ENCODE results near the gene CNTNAP2.
"Not testable (repeated sequence)": the region's sequence is repeated elsewhere in the genome, so short reads cannot be mapped to it uniquely, and the experiment has no call there.

Gene CNTNAP2

DNA sequence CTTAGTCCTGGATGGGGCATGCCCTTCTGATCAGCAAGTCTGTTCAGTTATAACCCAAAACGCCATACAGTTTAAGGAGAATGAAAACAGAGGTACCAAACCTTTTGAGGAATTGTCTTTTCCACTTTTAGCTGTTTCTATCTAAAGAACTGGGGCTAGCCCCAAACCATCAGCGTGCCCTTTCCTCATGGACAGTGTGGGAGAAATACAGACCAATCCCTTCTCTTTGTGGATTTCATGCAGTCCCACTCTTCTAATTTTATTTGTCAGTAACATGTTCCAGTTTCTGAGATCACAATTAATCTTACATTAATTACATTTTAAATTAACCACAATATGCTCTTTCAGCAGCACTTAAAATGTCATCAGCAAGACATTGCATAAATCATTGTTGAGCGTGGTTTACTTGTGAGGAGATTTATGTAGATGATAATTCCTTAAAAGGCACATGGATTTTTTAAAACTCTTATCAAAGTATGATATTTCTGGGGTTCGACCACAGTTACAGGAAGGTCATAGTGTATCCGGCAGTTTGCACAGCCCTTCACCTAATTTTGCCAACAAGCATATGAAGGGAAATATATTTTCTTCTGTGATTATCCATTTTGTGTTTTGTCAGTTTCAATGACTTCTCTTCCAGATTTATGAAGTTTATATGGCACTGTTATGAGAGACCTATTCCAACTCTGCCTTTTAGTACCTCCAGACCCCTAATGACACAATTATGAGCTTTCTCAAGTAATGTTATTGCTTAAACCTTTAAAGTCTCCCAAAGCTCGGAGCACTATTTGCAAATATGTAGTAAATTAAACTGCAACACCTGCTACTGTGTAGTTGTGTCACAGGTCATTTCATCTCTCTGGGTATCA lies 1605.6 kb downstream of the CNTNAP2 start:
- DNase-seq, result no peak

DNA sequence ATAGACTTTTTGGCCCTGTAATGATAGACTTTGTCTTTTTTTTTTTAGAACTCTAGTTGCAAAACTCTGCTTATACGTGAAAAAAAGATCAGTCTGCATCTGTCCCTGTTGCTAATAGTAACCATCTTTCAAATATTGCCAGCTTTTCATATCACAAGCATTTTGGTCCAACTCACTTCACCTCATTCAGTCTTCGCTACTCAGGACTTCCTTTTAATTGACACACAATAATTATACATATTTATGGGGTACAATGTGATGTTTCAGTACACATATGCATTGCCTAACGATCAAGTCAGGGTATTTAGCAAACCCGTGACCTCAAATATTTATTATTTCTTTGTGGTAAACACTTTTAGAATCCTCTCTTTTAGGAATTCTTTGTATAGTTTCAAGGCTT lies 1606.9 kb downstream of the CNTNAP2 start:
- DNase-seq, result no peak

GRCh38 chr7:147731311-147731710 lies 1614.7 kb downstream of the CNTNAP2 start:
- DNase-seq, result no peak

DNA sequence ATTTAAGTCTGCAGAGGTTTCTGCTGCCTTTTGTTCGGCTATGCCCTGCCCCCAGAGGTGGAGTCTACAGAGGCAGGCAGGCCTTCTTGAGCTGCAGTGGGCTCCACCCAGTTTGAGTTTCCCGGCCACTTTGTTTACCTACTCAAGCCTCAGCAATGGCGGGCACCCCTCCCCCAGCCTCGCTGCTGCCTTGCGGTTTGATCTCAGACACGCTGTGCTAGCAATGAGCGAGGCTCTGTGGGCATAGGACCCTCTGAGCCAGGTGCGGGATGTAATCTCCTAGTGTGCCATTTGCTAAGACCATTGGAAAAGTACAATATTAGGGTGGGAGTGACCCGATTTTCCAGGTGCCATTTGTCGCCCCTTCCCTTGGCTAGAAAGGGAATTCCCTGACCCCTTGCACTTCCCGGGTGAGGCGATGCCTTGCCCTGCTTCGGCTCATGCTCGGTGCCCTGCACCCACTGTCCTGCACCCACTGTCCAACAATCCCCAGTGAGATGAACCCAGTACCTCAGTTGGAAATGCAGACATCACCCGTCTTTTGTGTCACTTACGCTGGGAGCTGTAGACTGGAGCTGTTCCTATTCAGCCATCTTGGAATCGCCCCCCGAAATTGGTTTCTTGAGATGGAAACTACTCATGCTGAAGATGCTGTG lies 1621.1 kb downstream of the CNTNAP2 start:
- DNase-seq, result not testable (repeated sequence)

GRCh38 chr7:147742301-147742700 lies 1625.7 kb downstream of the CNTNAP2 start:
- no peak for DNase-seq

GRCh38 chr7:147756300-147756699 lies 1639.7 kb downstream of the CNTNAP2 start:
- DNase-seq, result no peak

- DNase-seq, result no peak
Observed at GRCh38 chr7:147759327-147759943, 1642.8 kb downstream of the CNTNAP2 start.

DNA sequence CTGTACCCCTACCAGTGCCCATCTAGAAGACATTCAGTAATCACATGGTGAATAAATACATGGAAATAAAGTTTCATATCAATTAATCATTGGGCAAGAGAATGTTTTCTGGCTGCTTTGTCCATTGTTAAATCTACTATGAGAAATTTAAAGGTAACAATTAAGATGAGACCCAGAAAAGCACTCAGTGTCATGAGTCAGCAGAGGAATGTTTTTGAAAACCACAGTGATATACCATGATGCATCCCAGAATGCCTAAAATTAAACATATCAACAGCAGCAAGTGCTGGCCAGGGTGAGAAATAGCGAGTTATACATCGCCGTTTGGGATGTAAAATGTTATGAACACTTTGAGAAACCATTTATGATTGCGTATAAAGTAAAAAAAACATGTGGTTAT lies 1648.7 kb downstream of the CNTNAP2 start:
- no peak for DNase-seq

GRCh38 chr7:147771344-147771743 lies 1654.7 kb downstream of the CNTNAP2 start:
- no peak for DNase-seq

DNA sequence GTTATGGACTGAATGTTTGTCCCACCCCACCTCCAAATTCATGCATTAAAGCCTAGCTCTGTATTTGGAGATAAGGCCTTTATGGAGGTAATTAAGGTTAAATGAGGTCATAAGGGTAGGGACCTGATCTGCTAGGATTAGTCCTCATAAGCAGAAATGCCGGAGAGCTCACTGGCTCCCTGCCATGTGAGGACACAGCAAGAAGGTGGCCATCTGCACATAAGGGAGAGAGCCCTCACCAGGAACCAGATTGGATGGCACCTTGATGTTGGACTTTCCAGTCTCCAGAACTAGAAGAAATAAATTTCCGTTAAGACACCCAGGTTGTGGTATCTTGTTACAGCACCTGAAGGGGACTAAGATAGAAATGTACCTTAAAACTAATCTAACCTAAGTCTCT lies 1657.9 kb downstream of the CNTNAP2 start:
- DNase-seq, result no peak

DNA sequence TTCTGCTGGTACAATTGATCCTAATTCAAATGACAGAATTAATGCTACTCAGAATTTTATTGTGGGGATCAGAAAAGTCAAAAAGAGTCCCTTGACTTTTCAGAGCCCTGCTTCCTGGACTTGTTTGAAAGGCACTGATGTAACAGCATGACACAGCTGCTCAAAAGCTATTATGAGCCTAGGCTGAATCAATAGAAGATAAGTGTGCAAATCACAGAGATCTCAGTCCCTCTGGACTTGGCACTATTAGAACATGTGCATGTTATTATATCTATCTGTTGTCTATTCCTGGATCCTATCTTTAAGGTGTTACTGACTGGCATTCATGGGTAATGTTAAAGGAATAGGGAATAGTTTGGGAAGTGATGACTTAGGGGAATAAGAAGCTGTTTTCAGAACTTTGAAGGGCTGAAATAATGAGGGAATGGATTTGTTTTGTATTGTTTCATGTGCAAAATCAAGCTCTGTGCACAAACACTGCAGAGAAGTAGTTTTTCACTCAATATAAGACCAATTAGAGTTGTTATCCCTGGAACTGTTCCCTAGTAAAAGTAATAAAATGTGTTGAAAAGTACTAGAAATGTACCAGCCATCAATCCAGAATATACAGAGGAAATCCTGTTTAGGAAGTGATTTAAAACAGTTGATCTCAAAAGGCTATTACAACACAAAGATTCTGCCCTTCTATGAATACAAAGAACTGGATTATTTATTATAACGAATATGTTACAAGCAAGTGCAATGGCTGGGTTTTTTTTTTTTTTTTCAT lies 1659.1 kb downstream of the CNTNAP2 start:
- DNase-seq, result no peak

GRCh38 chr7:147777309-147777708 lies 1660.7 kb downstream of the CNTNAP2 start:
- no peak for DNase-seq

- DNase-seq, result no peak
Observed at GRCh38 chr7:147779949-147780348, 1663.3 kb downstream of the CNTNAP2 start.

DNA sequence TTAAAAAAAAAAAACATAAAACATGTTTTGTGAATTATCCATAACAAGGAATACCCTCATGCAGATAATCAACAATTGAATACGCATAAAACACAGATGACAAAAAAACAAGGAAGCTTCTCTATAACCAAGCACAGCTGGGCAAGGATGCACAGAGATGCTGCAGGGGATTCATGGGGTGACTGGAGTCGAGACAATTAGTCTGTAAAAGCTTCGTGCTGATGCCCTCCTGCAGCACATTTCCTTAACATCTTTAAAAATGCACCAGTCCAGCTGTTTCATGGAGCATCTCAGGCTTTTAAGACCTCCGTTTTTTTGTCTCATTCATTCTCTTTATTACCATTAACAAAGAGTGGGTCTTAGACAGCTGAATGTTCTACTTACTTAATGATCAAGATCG lies 1680.0 kb downstream of the CNTNAP2 start:
- no peak for DNase-seq

DNA sequence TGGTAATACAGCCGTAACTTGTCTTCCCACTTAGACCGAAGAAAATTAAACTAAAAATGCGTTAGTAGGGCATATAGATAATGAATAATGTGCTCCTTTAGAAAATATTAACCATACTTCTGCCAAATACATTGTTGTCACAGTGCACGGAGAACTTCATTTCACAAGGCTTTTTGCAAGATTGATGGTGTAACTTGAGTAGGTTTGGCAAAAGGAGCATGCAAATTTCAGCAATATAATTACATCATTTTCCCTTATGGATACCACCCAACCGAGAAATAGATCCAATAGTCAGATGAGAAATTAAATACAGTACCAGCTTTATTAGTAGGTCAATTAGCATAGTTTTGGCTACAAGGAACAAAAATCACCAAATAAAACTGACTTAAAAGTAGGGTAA lies 1681.4 kb downstream of the CNTNAP2 start:
- no peak for DNase-seq

- not testable (repeated sequence) for DNase-seq
Observed at GRCh38 chr7:147801762-147802161, 1685.2 kb downstream of the CNTNAP2 start.

DNA sequence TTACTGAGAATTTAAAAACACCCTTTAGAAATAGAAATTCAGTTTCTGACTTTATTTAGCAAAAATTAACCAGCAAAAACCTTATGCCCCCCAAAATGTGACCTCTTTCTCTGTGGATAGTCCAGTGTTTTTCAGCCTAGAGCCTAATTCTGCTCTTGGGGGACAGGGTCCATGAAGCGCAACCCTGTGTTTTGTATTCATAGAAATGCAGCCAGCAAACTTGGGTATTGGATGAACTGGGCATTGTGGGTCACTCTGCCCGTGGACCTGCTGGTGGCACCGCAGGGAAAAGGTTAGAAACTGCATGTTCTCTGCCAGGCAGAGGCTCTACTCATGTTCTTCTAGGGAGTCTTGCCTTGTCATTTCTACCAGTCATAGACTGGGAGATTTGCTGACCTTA lies 1686.5 kb downstream of the CNTNAP2 start:
- no peak for DNase-seq

- DNase-seq, result peak; percentile 35
Observed at GRCh38 chr7:147803606-147804005, 1687.0 kb downstream of the CNTNAP2 start.

GRCh38 chr7:147804032-147804431 lies 1687.4 kb downstream of the CNTNAP2 start:
- no peak for DNase-seq

GRCh38 chr7:147805996-147806576 lies 1689.5 kb downstream of the CNTNAP2 start:
- DNase-seq, result no peak

DNA sequence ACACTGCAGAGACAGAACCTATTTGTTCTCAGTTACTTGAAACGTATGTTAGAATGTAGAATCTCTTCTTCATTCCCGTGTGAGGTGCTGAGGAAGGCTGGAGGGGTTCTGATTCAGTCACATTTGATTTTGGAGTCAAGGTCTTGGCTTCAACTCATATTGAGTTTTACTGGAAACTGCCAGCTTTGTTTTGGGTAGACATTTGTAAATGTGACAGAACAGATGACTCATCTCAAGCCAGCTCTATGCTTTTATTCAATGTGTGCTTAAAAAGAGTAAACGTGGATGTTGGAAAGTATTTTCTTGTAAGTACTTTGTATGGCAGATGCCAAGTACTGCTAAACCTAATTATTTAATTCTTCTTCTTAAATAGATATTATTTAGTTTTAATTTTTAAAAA lies 1693.2 kb downstream of the CNTNAP2 start:
- DNase-seq, result no peak

- no peak for DNase-seq
Observed at GRCh38 chr7:147810269-147810668, 1693.7 kb downstream of the CNTNAP2 start.

- DNase-seq, result no peak
Observed at GRCh38 chr7:147811923-147812322, 1695.3 kb downstream of the CNTNAP2 start.

All from hematopoietic multipotent progenitor cell treated with erythropoietin and hydrocortisone succinate and interleukin-3 and kit ligand, for 8 days (in vitro differentiated cells).